HCT116 (cell line): ENCODE data around the gene MAP3K4. TPM values are rescaled to one million over a fixed set of nuclear protein-coding genes. Genes with fewer than 3 reads are reported as not detected.

Source experiments
- ATAC-seq: fragments of 200-7000 bp; cut with Tn5 transposase; 2 replicates; pipeline ENCODE4 v1.9.1; 2020; ENCODE audit warnings: mild to moderate bottlenecking, moderate library complexity
- BruUV-seq: library from RNA; stranded (reverse); fragments of 400-500 nt; replicated peaks from 2 replicates; lab custom pipeline; 2021; lab: Mats Ljungman, UMichigan
- CTCF ChIA-PET: fragments of 300-600 bp; sonication (Branson Sonifier 250); formaldehyde crosslinking; loops from one replicate; lab custom pipeline; 2021; ENCODE audit warnings: antibody characterized with exemption; lab: Charles Lee
- POLR2A ChIA-PET: fragments of 300-600, 350-600 bp; sonication (Branson Sonifier 250); formaldehyde crosslinking; loops from one replicate; lab custom pipeline; 2021; ENCODE audit warnings: antibody characterized with exemption; lab: Charles Lee
- RAD21 ChIA-PET, 2 experiments: fragments of 300-600 bp; sonication (Branson Sonifier 250); formaldehyde crosslinking; loops; one replicate each; lab custom pipeline; 2023; ENCODE audit warnings: low total read pairs in 2 of 2; ENCODE audit not compliant: uncharacterized antibody in 2 of 2, unreplicated experiment in 2 of 2, low non-redundant PET in 1 of 2; lab: Charles Lee
- DNase-seq: peaks from one replicate; pipeline ENCODE4 v3.0.0-alpha.2; 2010; ENCODE audit warnings: low read depth, low spot score
- H2AFZ ChIP-seq: fragments of 200-600 bp; shearing (Covaris generic), sonication (generic); 2 replicates; pipeline ENCODE4 v1.6.1; 2017; ENCODE audit warnings: low read depth, mixed run types, mixed read lengths, antibody characterized with exemption, low read length; ENCODE audit not compliant: poor library complexity, severe bottlenecking
- H3K27ac ChIP-seq: 2 replicates; pipeline ENCODE4 v1.5.1; 2012; ENCODE audit warnings: low read depth, low read length
- H3K27me3 ChIP-seq: fragments of 200-600 bp; sonication (generic); 2 replicates; pipeline ENCODE4 v1.6.1; 2016; ENCODE audit warnings: mixed run types, low read length, mixed read lengths; ENCODE audit not compliant: insufficient read depth
- H3K36me3 ChIP-seq, 2 experiments: fragments of 200-500 bp in 1 of 2; fragments of 200-600 bp in 1 of 2; sonication (Bioruptor generic) in 1 of 2; sonication (generic) in 1 of 2; 2 replicates each; pipeline versions ENCODE4 v1.5.1 to v1.6.1; 2014 to 2016; ENCODE audit warnings: low read length in 2 of 2, inconsistent platforms in 1 of 2, mixed read lengths in 1 of 2, mixed run types in 1 of 2; ENCODE audit not compliant: insufficient read depth in 2 of 2, control insufficient read depth in 1 of 2
- H3K4me1 ChIP-seq, 2 experiments: fragments of 200-600 bp in 1 of 2; sonication (generic) in 1 of 2; 2 replicates each; pipeline versions ENCODE4 v1.5.1 to v1.6.1; 2012 to 2017; ENCODE audit warnings: low read length in 2 of 2, inconsistent platforms in 1 of 2, mild to moderate bottlenecking in 1 of 2, mixed read lengths in 1 of 2, mixed run types in 1 of 2, moderate library complexity in 1 of 2; ENCODE audit not compliant: insufficient read depth in 2 of 2, control insufficient read depth in 1 of 2
- H3K4me2 ChIP-seq: fragments of 200-600 bp; sonication (generic); 2 replicates; pipeline ENCODE4 v1.6.1; 2017; ENCODE audit warnings: mixed run types, low read length, mixed read lengths
- H3K4me3 ChIP-seq, 2 experiments: fragments of 200-600 bp in 1 of 2; sonication (generic) in 1 of 2; replicated peaks in 1 of 2; 2 replicates each; pipeline ENCODE4 v1.5.1; 2011 to 2016; ENCODE audit warnings: low read length in 2 of 2, control low read depth in 1 of 2, low read depth in 1 of 2, mild to moderate bottlenecking in 1 of 2, mixed read lengths in 1 of 2, mixed run types in 1 of 2
- H3K79me2 ChIP-seq: fragments of 200-600 bp; sonication (generic); 2 replicates; pipeline ENCODE4 v1.6.1; 2017; ENCODE audit warnings: mild to moderate bottlenecking, mixed run types, low read length, moderate library complexity, mixed read lengths; ENCODE audit not compliant: insufficient read depth
- H3K9ac ChIP-seq: fragments of 200-600 bp; sonication (generic); 2 replicates; pipeline ENCODE4 v1.6.1; 2016; ENCODE audit warnings: low read length, mixed read lengths
- H3K9me2 ChIP-seq: fragments of 200-600 bp; sonication (generic), shearing (Covaris generic); 2 replicates; pipeline ENCODE4 v1.6.1; 2017; ENCODE audit warnings: mixed run types, mild to moderate bottlenecking, moderate library complexity; ENCODE audit not compliant: insufficient read depth
- H3K9me3 ChIP-seq, 2 experiments: fragments of 200-500 bp in 1 of 2; fragments of 200-600 bp in 1 of 2; sonication (Bioruptor generic) in 1 of 2; sonication (generic) in 1 of 2; 2 replicates each; pipeline ENCODE4 v1.6.1; 2014 to 2017; ENCODE audit warnings: low read length in 2 of 2, mixed read lengths in 2 of 2, inconsistent platforms in 1 of 2, low read depth in 1 of 2, mild to moderate bottlenecking in 1 of 2, mixed run types in 1 of 2, moderate library complexity in 1 of 2; ENCODE audit not compliant: control insufficient read depth in 1 of 2, insufficient read depth in 1 of 2
- H4K20me1 ChIP-seq: fragments of 200-600 bp; sonication (generic), shearing (Covaris generic); 2 replicates; pipeline ENCODE4 v1.6.1; 2017; ENCODE audit warnings: mixed run types, mild to moderate bottlenecking, moderate library complexity; ENCODE audit not compliant: insufficient read depth
- EGR1 ChIP-seq: IDR thresholded peaks from 2 replicates; pipeline ENCODE4 v1.6.1; 2012; ENCODE audit warnings: low read depth
- EZH2 ChIP-seq: fragments of 200-600 bp; sonication (generic); IDR thresholded peaks from 2 replicates; pipeline ENCODE4 v1.6.1; 2017; ENCODE audit warnings: antibody characterized with exemption, mixed run types
- JUND ChIP-seq: IDR thresholded peaks from 2 replicates; pipeline ENCODE4 v1.6.1; 2012
- POLR2A ChIP-seq: IDR thresholded peaks from 2 replicates; pipeline ENCODE4 v1.7.0; 2011; ENCODE audit warnings: borderline replicate concordance; ENCODE audit not compliant: insufficient read depth, insufficient read length; ENCODE audit errors: extremely low read depth
- POLR2AphosphoS5 ChIP-seq: IDR thresholded peaks from 2 replicates; pipeline ENCODE4 v1.6.1; 2011; ENCODE audit warnings: mild to moderate bottlenecking, low read depth, low read length, moderate library complexity
- TCF7L2 ChIP-seq: IDR thresholded peaks from 2 replicates; pipeline ENCODE4 v1.7.0; 2011; ENCODE audit warnings: borderline replicate concordance, inconsistent platforms; ENCODE audit not compliant: insufficient read depth, insufficient read length; ENCODE audit errors: extremely low read depth
- YY1 ChIP-seq: IDR thresholded peaks from 2 replicates; pipeline ENCODE4 v1.6.1; 2011; ENCODE audit warnings: low read length, low read depth, moderate library complexity, mild to moderate bottlenecking; ENCODE audit not compliant: insufficient replicate concordance; ENCODE audit errors: extremely low read depth
- intact Hi-C: fragments of 100-400 bp; cut with micrococcal nuclease; formaldehyde crosslinking; loops from 2 replicates; pipeline ENCODE4 v1.10.0; 2022
- total RNA-seq: library from RNA; stranded (reverse); gene quantifications from one replicate; pipeline ENCODE4 v1.2.1, GENCODE V29; 2021; ENCODE audit not compliant: unreplicated experiment

MAP3K4 gene
- total RNA-seq, 1 experiment from 2014 or later, result 46.5 TPM

DNA sequence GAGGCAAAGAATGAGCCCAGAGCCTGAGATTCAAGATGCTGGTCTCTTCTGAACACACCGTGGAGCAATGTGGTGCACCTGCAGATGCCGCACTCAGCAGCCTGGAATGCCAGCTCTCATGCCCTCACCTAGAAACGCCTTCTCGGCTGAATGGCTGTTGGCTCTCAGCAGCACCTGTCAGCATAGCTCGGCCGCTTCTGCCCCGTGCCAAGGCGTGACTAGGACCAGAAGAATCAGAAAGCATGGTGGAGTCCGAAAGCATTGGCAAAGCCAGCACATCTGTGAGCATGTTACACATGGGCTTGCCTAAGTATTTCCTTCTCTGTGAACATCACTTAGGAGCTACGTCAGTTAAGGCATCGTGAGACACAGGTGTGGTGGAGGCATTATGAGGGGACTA, 140.8 kb downstream of the MAP3K4 start:
- TF ChIP-seq EGR1 (no peak), POLR2AphosphoS5 (0 out of 2 replicates have a peak, but pooled peaks have one; percentile 12)
- ATAC-seq (no peak), DNase-seq (no peak)
- Histone ChIP-seq H3K9me2 (no peaks in the 10 kb centered on the region), H3K9me3 (no peaks in the 10 kb centered on the region), H3K9ac (no peak overlapping the region), H3K79me2 (no peaks in the 10 kb centered on the region), H2AFZ (no peak overlapping the region), H4K20me1 (no peaks in the 10 kb centered on the region), H3K27ac (no peak overlapping the region), H3K4me3 (no peak overlapping the region), H3K36me3 (no peaks in the 10 kb centered on the region; a peak in 1 of 4 replicates), H3K27me3 (no peaks in the 10 kb centered on the region), H3K4me2 (no peak overlapping the region), H3K4me1 (peaks cover 0 to 12% of the 10 kb centered on the region in 2 experiments; a peak in 2 of 4 replicates)
- intact Hi-C loops, result no loop called here
- ChIA-PET POLR2A (no interaction called here), RAD21 (interaction anchor here in 1 of 2 experiments (1.0 kb wide), 1 partner anchor 241 kb away, joined by 3 read pairs; no protein-coding TSS in a partner anchor), CTCF (interaction anchor here (1.5 kb wide), 1 partner anchor 238 kb away, joined by 3 read pairs; no protein-coding TSS in a partner anchor)
- BruUV-seq, result no TSS peak

DNA sequence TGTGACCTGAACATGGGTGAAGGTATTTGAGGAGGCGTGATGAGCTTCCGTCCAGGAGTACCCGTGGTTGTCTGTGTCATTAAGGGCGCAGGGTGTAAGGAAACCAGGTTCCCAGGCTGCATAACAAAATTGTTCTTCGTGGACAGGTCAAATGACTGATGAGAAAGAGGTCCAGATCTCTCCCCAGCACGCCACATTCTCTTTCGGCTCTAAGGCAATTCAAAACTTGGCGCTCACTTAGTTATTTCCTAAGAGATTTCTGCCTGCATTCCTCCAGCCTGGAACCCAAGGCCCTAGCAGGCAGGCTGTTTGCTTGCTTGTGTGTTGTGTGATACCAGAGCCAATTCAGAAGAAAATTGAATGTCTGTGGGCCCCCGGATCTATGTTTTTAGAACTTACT, 142.4 kb downstream of the MAP3K4 start:
- intact Hi-C loops, result no loop called here

More for the DNA sequence above, 142.4 kb downstream of the MAP3K4 start:
- no peak for TF ChIP-seq EZH2
- no peak for TF ChIP-seq POLR2A
- no peak for TF ChIP-seq YY1
- peak; percentile 23; the same call in 1 of the 2 replicates for TF ChIP-seq POLR2AphosphoS5
- no peak for TF ChIP-seq TCF7L2
- TF ChIP-seq JUND, result no peak
- H2AFZ ChIP-seq, result no peak overlapping the region
- BruUV-seq, result no TSS peak
- ATAC-seq, result no peak
- no peaks in the 10 kb centered on the region; a peak in 1 of 4 replicates for H3K4me1 ChIP-seq
- no peak overlapping the region for H3K27ac ChIP-seq
- no peaks in the 10 kb centered on the region for H3K27me3 ChIP-seq
- no peaks in the 10 kb centered on the region; a peak in 1 of 4 replicates for H3K36me3 ChIP-seq
- no peaks in the 10 kb centered on the region for H3K79me2 ChIP-seq
- H3K9ac ChIP-seq, result no peak overlapping the region
- H3K4me3 ChIP-seq, result no peak overlapping the region
- ChIA-PET RAD21 (no interaction called here), POLR2A (no interaction called here), CTCF (no interaction called here)
- H3K9me2 ChIP-seq, result no peaks in the 10 kb centered on the region
- DNase-seq, result no peak
- H4K20me1 ChIP-seq, result no peaks in the 10 kb centered on the region
- H3K4me2 ChIP-seq, result no peak overlapping the region
- H3K9me3 ChIP-seq, result no peaks in the 10 kb centered on the region
